GM21825 (cell line): ENCODE measurements around the gene RHBDL2.
"Not testable (repeated sequence)": the region's sequence is repeated elsewhere in the genome, so short reads cannot be mapped to it uniquely, and the experiment has no call there.

ENCODE experiments used
- ATAC-seq: cut with Tn5 transposase; IDR thresholded peaks from one replicate; pipeline ENCODE4 v1.9.1; 2021; ENCODE audit warnings: mild to moderate bottlenecking, moderate library complexity; ENCODE audit not compliant: unreplicated experiment

RHBDL2 gene

GRCh38 chr1:38941527-38942019, at the start of gene RHBDL2:
Gene RHBDL2, minus strand, starts transcription at chr1:38941830. Its CDS starts 22,618 bp downstream, at chr1:38919212.
- ATAC-seq = no peak

DNA sequence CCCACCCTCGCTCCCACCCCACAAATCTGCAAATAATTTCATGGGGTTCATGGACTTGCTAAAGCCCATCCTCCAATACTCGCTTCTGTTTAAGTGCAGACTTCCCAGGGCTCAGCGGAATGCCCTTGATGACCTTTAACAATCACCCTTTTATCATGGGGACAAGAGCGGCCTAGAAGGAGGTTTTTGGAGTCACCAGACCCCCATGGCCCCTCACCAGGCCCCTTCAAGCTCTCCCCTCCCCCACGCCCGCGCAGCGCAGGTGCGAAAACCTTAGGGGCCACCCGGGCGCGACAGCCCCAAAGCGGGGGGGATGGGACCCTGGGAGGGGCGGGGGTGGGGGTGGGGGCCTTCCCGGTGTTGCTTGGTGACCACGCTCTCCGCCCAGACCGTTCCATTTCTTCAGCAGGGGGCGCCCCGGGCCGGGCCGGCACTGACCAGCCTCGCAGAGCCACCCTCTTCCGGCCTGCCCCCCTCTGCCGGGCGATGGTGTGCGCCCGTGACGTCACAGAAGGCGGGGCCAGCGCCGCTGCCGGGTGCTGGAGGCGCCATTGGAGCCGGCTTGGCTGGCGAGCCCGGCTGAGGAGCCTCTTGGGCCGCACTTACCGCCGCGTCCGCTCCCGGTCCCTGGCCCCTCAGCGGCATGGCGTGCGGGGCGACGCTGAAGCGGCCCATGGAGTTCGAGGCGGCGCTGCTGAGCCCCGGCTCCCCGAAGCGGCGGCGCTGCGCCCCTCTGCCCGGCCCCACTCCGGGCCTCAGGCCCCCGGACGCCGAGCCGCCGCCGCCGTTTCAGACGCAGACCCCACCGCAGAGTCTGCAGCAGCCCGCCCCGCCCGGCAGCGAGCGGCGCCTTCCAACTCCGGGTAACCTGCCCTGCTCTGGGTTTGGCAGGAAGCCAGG, 49.4 kb upstream of the RHBDL2 start, which contains the start of gene AKIRIN1:
Gene AKIRIN1, plus strand, starts transcription at position 539 of the 900 bp plus-strand sequence. Its CDS starts 105 bp downstream, at position 644.
- ATAC-seq = peak; percentile 89

- ATAC-seq = no peak
Measured at GRCh38 chr1:38990386-38990737, 48.7 kb upstream of the RHBDL2 start.

DNA sequence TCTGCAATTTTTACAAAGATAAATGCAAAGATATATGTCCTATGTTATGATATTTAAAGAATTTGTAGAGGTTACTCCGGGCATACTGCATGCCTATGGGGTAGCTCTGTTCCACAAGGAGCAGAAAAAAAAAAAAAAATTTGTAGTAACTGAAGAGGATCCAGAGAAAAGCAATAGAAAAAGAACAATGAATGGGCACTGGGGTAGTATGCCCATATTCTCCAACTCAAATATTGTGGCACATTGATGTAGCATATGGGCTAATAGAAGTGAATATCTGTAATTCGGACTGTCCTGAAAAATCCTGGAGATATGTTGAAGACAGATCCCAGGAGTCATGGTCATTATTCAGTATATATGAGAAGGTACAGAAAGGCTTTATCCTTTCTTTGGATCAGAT, 48.3 kb upstream of the RHBDL2 start:
- ATAC-seq = no peak

- ATAC-seq = not testable (repeated sequence)
Measured at GRCh38 chr1:38979380-38979779, 37.8 kb upstream of the RHBDL2 start.

GRCh38 chr1:38978245-38978542, 36.6 kb upstream of the RHBDL2 start:
- not testable (repeated sequence) for ATAC-seq

DNA sequence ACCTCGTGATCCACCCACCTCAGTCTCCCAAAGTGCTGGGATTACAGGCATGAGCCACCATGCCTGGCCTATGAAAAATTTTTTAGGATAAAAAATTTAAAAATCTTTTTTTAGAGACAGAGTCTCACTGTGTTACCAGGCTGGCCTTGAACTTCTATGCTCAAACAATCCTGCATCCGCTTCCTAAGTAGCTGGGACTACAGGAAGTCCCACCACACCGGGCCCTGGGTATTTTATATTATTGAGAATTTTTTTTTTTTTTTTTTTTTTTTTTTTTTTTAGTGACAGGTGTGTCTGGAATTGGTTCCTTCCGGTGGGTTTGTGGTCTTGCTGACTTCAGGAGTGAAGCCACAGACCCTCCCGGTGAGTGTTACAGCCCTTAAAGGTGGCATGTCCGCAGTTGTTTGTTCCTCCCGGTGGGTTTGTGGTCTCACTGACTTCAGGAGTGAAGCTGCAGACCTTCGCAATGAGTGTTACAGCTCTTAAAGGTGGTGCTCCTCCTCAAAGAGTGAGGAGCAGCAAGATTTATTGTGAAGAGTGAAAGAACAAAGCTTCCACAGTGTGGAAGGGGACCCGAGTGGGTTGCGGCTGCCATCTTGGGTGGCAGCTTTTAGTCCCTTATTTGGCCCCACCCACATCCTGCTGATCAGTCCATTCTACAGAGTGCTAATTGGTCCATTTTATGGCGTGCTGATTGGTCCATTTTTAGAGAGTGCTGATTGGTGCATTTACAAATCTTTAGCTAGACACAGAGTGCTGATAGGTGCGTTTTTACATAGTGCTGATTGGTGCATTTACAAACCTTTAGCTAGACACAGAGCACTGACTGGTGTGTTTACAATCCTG, 36.0 kb upstream of the RHBDL2 start:
- not testable (repeated sequence) for ATAC-seq

DNA sequence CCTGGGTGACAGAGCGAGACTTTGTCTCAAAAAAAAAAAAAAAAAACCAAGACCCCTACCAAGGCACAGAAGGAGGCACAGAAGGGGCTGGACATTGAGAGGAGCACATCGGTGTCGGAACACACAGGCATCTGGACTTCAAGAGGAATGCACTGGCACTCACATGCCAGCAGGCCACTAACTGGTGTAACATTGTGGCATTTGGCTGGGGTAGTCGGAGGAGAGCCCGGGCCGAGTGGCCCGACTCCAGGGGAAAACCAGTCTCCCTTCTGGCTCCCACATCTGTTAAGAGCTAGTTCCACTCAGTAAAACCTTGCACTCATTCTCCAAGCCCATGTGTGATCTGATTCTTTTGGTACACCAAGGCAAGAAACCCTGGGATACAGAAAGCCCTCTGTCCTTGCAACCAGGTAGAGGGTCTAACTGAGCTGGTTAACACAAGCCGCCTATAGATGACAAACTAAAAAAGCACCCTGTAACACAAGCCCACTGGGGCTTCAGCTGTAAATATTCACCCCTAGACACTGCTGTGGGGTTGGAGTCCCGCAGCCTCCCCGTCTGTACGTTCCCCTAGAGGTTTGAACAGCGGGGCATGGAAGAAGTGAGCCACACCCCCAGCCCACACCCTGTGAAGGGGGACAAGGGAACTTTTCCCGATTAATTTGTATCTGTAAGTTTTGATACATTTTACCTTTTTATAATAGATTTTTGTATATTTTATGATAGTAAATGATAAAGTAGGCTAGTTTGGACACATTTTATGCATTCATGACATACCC, 32.2 kb upstream of the RHBDL2 start:
- ATAC-seq = no peak

GRCh38 chr1:38973145-38973544, 31.5 kb upstream of the RHBDL2 start:
- not testable (repeated sequence) for ATAC-seq

GRCh38 chr1:38964140-38964548, 22.5 kb upstream of the RHBDL2 start:
- no peak for ATAC-seq

DNA sequence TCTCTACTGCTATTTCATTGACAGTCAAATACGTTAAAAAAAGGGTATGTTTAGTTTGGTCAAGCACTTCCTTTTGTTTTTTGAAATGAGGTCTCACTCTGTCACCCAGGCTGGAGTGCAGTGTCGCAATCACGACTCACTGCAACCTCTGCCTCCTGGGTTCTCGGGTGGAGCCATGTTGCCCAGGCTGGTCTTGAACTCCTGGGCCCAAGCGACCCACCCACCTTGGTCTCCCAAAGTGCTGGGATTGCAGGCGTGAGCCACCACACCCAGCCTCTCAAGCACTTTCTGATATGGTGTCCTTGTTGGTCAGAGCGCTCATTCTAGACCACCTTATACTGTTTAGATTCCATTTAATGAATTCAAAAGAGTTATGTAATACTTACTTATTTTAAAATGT, 20.9 kb upstream of the RHBDL2 start:
- ATAC-seq = no peak

- ATAC-seq = no peak
Measured at GRCh38 chr1:38962113-38962512, 20.5 kb upstream of the RHBDL2 start.

- ATAC-seq = no peak
Measured at GRCh38 chr1:38958967-38959366, 17.3 kb upstream of the RHBDL2 start.

- ATAC-seq = no peak
Measured at GRCh38 chr1:38953433-38953860, 11.8 kb upstream of the RHBDL2 start.

DNA sequence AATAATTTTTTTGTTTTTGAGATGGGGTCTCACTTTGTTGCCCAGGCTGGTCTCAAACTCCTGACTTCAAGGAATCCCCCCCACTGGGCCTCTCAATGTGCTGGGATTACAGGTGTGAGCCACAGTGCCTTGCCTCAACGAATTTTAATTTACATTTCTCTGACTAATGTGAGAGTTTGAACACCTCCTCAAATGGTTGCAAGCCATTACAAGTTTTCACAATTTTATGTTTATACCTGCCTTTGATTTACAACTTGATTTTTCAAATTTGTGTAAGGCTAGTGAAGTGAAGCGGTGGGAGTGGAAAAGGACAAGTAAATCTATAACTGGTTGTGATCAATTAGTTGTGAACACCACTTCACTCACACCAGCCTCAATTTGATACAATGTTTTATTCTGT, 8.9 kb upstream of the RHBDL2 start:
- no peak for ATAC-seq

- no peak for ATAC-seq
Measured at GRCh38 chr1:38944547-38944946, 2.9 kb upstream of the RHBDL2 start.

GRCh38 chr1:38942664-38943428, 1.2 kb upstream of the RHBDL2 start:
- no peak for ATAC-seq

DNA sequence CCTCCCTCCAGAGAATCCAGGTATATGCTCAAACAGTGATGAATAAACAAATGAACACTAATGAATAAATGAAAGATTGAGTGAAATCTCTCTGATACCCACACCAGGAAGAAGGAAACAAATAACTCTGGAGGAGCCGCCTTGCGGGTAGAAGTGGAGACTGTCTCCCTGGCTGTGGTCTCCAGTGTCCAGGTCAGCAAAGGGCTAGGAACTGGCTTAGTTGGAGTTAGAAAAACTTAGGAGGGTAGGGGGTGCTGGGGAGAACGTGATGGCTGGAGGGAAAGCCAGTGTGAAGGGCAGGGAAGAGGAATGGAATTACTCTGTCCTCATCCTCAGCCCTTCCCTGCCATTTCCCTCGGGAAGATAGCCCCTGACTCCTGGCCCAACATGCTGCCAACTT, 537 bp downstream of the RHBDL2 start:
- ATAC-seq = no peak

DNA sequence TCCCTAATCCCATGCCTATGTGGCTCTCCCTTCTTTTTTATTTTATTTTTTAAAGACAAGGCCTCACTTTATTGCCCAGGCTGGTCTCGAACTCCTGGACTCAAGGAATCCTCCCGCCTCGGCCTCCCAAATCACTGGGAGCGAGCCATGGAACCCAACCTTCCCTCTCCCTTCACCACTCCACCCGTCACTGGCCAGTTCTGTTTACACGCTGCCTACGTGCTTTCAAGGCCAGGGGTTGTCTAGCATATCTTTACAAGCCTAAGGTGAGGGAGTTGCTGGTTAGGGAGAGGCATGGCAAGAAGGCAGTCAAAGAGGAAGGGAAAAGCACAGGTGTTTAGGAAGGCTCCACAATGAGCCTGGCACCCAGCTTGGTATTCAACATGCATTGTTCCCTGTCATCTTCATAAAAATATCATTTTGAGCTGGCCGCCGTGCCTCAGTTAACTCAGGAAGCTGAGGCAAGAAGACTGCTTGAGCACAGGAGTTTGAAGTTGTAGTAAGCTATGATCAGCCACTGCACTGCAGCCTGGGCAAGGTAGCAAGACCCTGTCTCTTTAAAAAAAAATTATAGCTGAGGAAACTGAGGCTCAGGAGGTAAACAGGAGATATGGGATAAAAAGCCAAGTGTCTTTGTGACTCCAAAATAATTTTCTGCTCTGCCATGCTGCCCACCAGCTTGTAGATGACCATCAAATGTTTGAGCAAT, 1.1 kb downstream of the RHBDL2 start:
- ATAC-seq = no peak
